K562 (cell line): Measurements from ENCODE around the gene MVD. TPM values are rescaled to one million over a fixed set of nuclear protein-coding genes. Genes with fewer than 3 reads are reported as not detected.

Source experiments
- GTF2A2 ChIP-seq: IDR thresholded peaks from 2 replicates; pipeline ENCODE4 v1.6.1; 2016; ENCODE audit warnings: mild to moderate bottlenecking, missing genetic modification characterization, missing compliant biosample characterization
- HNRNPLL ChIP-seq: fragments of 200-400 bp; formaldehyde crosslinking; IDR thresholded peaks from 2 replicates; pipeline ENCODE4 v1.6.1; 2017; ENCODE audit warnings: low read length, low read depth, mild to moderate bottlenecking; ENCODE audit not compliant: poor library complexity, severe bottlenecking
- MCM2 ChIP-seq: fragments of 450-650 bp; IDR thresholded peaks from 2 replicates; pipeline ENCODE4 v1.6.1; 2017; ENCODE audit warnings: low read depth, mild to moderate bottlenecking
- MTA2 ChIP-seq: fragments of 450-650 bp; IDR thresholded peaks from 2 replicates; pipeline ENCODE4 v1.6.1; 2016; ENCODE audit warnings: low read depth
- MXI1 ChIP-seq: IDR thresholded peaks from 2 replicates; pipeline ENCODE4 v1.6.1; 2011; ENCODE audit warnings: low read depth, mild to moderate bottlenecking, improper control_type of control experiment, low read length
- PATZ1 ChIP-seq: fragments of 250-450 bp; sonication (Bioruptor Pico); IDR thresholded peaks from 2 replicates; pipeline ENCODE4 v1.5.0; 2020; ENCODE audit warnings: mild to moderate bottlenecking, borderline replicate concordance
- RFX1 ChIP-seq: fragments of 450-650 bp; IDR thresholded peaks from 2 replicates; pipeline ENCODE4 v1.6.1; 2016; ENCODE audit warnings: mild to moderate bottlenecking, moderate library complexity
- SAP30 ChIP-seq: fragments of 200-600 bp; sonication (generic); IDR thresholded peaks from 2 replicates; pipeline ENCODE4 v1.6.1; 2012; ENCODE audit warnings: borderline replicate concordance, low read depth, mild to moderate bottlenecking, moderate library complexity, low read length, control low read depth, inconsistent platforms; ENCODE audit not compliant: insufficient read depth, poor library complexity, severe bottlenecking
- THRAP3 ChIP-seq: fragments of 450-650 bp; IDR thresholded peaks from 2 replicates; pipeline ENCODE4 v1.6.1; 2016; ENCODE audit warnings: mild to moderate bottlenecking, inconsistent platforms, borderline replicate concordance
- ZMIZ1 ChIP-seq, 2 experiments: fragments of 150-350 bp in 1 of 2; IDR thresholded peaks; 2 replicates each; pipeline ENCODE4 v1.6.1; 2012 to 2016; ENCODE audit warnings: low read depth in 2 of 2, low read length in 2 of 2, mild to moderate bottlenecking in 1 of 2, moderate library complexity in 1 of 2
- ZNF23 ChIP-seq: fragments of 250-450 bp; sonication (Bioruptor Pico); IDR thresholded peaks from 2 replicates; pipeline ENCODE4 v1.4.0; 2020; ENCODE audit warnings: mild to moderate bottlenecking
- ZNF41 ChIP-seq: fragments of 250-450 bp; sonication (Bioruptor Pico); conservative IDR thresholded peaks from 2 replicates; pipeline ENCODE4 v1.4.0; 2020; ENCODE audit warnings: mild to moderate bottlenecking
- ZNF695 ChIP-seq: fragments of 450-650 bp; formaldehyde crosslinking; IDR thresholded peaks from 2 replicates; pipeline ENCODE4 v1.4.0; 2020; ENCODE audit warnings: mild to moderate bottlenecking, moderate library complexity
- ZNF75A ChIP-seq: fragments of 450-650 bp; formaldehyde crosslinking; IDR thresholded peaks from 2 replicates; pipeline ENCODE4 v1.4.0; 2020; ENCODE audit warnings: mild to moderate bottlenecking
- ZZZ3 ChIP-seq: fragments of 450-650 bp; IDR thresholded peaks from 2 replicates; pipeline ENCODE4 v1.6.1; 2016; ENCODE audit warnings: antibody characterized with exemption, mild to moderate bottlenecking, moderate library complexity
- polyA plus RNA-seq, 8 experiments: library from polyadenylated mRNA; depleted of rRNA in 4 of 8; stranded (reverse) in 5 of 8; unstranded in 3 of 8; fragments of >200 nt; fragmentation: Nextera tagmentation in 2 of 8; fragmentation: Illumina TruSeq in 1 of 8; extraction: Ambion mirVana in 2 of 8; extraction: Trizol in 1 of 8; gene quantifications; 2 replicates each; pipeline versions ENCODE4 v1.2.1 to v1.2.3, GENCODE V29; 2011 to 2014; ENCODE audit warnings: inconsistent platforms in 1 of 8, missing spikeins in 1 of 8
- total RNA-seq, 7 experiments: library from RNA; depleted of rRNA in 6 of 7; stranded (reverse); fragments of >200 nt in 6 of 7; fragmentation: Illumina TruSeq in 2 of 7; extraction: Trizol in 2 of 7; gene quantifications; 2 replicates each; pipeline versions ENCODE4 v1.2.1 to v1.2.3, GENCODE V29; 2011 to 2021; ENCODE audit warnings: low replicate concordance in 1 of 7
- TF ChIP-seq, protein P1 (sequence below): fragments of 450-650 bp; IDR thresholded peaks from 2 replicates; pipeline ENCODE4 v1.6.1; 2018; ENCODE audit not compliant: partially characterized antibody

MVD gene
- total and polyA plus RNA-seq, 9 of the 15 experiments (the other 6 are each of a cell fraction or from before 2014, with no cell fraction given): 12.2 to 141 (median 45.3) TPM

GRCh38 chr16:88686439-88687253 is 23.8 kb upstream of the MVD start, which contains the start of gene SNAI3 (continued):
- TF ChIP-seq HNRNPLL: no peak
- no peak for TF ChIP-seq ZNF75A (CRISPR knock-in tag)
- TF ChIP-seq, protein P1, sequence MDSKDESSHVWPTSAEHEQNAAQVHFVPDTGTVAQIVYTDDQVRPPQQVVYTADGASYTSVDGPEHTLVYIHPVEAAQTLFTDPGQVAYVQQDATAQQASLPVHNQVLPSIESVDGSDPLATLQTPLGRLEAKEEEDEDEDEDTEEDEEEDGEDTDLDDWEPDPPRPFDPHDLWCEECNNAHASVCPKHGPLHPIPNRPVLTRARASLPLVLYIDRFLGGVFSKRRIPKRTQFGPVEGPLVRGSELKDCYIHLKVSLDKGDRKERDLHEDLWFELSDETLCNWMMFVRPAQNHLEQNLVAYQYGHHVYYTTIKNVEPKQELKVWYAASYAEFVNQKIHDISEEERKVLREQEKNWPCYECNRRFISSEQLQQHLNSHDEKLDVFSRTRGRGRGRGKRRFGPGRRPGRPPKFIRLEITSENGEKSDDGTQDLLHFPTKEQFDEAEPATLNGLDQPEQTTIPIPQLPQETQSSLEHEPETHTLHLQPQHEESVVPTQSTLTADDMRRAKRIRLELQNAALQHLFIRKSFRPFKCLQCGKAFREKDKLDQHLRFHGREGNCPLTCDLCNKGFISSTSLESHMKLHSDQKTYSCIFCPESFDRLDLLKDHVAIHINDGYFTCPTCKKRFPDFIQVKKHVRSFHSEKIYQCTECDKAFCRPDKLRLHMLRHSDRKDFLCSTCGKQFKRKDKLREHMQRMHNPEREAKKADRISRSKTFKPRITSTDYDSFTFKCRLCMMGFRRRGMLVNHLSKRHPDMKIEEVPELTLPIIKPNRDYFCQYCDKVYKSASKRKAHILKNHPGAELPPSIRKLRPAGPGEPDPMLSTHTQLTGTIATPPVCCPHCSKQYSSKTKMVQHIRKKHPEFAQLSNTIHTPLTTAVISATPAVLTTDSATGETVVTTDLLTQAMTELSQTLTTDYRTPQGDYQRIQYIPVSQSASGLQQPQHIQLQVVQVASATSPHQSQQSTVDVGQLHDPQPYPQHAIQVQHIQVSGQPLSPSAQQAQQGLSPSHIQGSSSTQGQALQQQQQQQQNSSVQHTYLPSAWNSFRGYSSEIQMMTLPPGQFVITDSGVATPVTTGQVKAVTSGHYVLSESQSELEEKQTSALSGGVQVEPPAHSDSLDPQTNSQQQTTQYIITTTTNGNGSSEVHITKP: no peak
- TF ChIP-seq PATZ1 (CRISPR knock-in tag): no peak
- no peak for TF ChIP-seq ZZZ3
- no peak for TF ChIP-seq ZNF23 (CRISPR knock-in tag)
- TF ChIP-seq MTA2: no peak; the same call in 1 of the 2 replicates
- no peak for TF ChIP-seq MCM2
- no peak for TF ChIP-seq RFX1
- TF ChIP-seq ZNF695: no peak
- TF ChIP-seq THRAP3: no peak
- TF ChIP-seq GTF2A2 (tag): no peak
- no peak for TF ChIP-seq SAP30
- TF ChIP-seq MXI1: 0 out of 2 replicates have a peak, but pooled peaks have one; percentile 28
- TF ChIP-seq ZMIZ1 (IDR thresholded peaks at IDR 0.05; ENCODE audit: low read depth in 2 of 2, low read length in 2 of 2): no peak
- no peak for TF ChIP-seq ZNF41
